ENCODE measurements around the gene PRAME. TPM values are rescaled to one million over a fixed set of nuclear protein-coding genes. Genes with fewer than 3 reads are reported as not detected.

The PRAME gene
- total RNA-seq, 1 experiment from 2014 or later: not detected

DNA sequence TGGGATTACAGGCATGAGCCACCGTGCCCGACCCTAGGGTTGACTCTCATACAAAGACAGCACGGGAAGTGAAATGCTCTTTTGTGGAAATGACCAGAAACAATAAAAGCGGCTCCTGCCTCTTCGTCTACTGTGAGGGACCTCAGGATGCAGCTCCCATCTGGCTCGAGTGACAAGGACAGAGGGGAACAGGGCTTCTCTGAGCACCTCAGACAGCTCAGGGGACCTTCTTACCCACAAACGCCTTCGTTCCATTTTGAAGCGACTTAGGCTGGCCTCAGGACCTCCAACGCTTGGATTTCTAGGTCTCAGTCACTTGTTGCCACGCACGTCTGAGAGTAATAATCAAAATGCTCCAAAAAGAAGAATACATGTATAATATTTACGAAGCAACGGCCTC lies 2.5 kb downstream of the PRAME start:
- Histone ChIP-seq H3K9me3 (ENCODE audit: insufficient read depth, low read depth) (no peaks in the 10 kb centered on the region), H2AFZ (no peak overlapping the region), H3K4me3 (no peak overlapping the region), H3K4me2 (no peak overlapping the region), H3F3A (ENCODE audit: insufficient read depth, low read depth) (no peaks in the 10 kb centered on the region), H3K36me3 (ENCODE audit: low read depth) (no peaks in the 10 kb centered on the region), H3K9me2 (ENCODE audit: insufficient read depth) (no peaks in the 10 kb centered on the region), H3K79me2 (ENCODE audit: low read depth) (no peaks in the 10 kb centered on the region), H3K27ac (no peak overlapping the region), H3K27me3 (ENCODE audit: insufficient read depth, low read depth) (no peaks in the 10 kb centered on the region), H4K20me1 (ENCODE audit: insufficient read depth) (no peaks in the 10 kb centered on the region), H3K4me1 (replicated peaks; ENCODE audit: insufficient read depth) (no peaks in the 10 kb centered on the region)
- TF ChIP-seq, protein P1, sequence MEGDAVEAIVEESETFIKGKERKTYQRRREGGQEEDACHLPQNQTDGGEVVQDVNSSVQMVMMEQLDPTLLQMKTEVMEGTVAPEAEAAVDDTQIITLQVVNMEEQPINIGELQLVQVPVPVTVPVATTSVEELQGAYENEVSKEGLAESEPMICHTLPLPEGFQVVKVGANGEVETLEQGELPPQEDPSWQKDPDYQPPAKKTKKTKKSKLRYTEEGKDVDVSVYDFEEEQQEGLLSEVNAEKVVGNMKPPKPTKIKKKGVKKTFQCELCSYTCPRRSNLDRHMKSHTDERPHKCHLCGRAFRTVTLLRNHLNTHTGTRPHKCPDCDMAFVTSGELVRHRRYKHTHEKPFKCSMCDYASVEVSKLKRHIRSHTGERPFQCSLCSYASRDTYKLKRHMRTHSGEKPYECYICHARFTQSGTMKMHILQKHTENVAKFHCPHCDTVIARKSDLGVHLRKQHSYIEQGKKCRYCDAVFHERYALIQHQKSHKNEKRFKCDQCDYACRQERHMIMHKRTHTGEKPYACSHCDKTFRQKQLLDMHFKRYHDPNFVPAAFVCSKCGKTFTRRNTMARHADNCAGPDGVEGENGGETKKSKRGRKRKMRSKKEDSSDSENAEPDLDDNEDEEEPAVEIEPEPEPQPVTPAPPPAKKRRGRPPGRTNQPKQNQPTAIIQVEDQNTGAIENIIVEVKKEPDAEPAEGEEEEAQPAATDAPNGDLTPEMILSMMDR (conservative IDR thresholded peaks at IDR 0.05): no peak
- TF ChIP-seq EZH2 (IDR thresholded peaks at IDR 0.05; ENCODE audit: low read depth): no peak
- POLR2A ChIA-PET (ENCODE audit: unreplicated experiment): no interaction called here
- CTCF ChIA-PET: no interaction called here
- intact Hi-C loops (cut with micrococcal nuclease; ENCODE audit: unreplicated experiment): no loop called here
- no TSS peak for BruUV-seq (replicated peaks)
- DNase-seq: no peak

- Histone ChIP-seq H3K36me3 (ENCODE audit: low read depth) (no peaks in the 10 kb centered on the region), H3K4me2 (no peak overlapping the region), H3K79me2 (ENCODE audit: low read depth) (no peaks in the 10 kb centered on the region), H3K27ac (no peak overlapping the region), H3K27me3 (ENCODE audit: insufficient read depth, low read depth) (no peaks in the 10 kb centered on the region), H3K9me2 (ENCODE audit: insufficient read depth) (no peaks in the 10 kb centered on the region), H4K20me1 (ENCODE audit: insufficient read depth) (no peaks in the 10 kb centered on the region), H3K4me1 (replicated peaks; ENCODE audit: insufficient read depth) (no peaks in the 10 kb centered on the region), H2AFZ (no peak overlapping the region), H3K9me3 (ENCODE audit: insufficient read depth, low read depth) (no peaks in the 10 kb centered on the region), H3F3A (ENCODE audit: insufficient read depth, low read depth) (no peaks in the 10 kb centered on the region), H3K4me3 (no peak overlapping the region)
- POLR2A ChIA-PET (ENCODE audit: unreplicated experiment): no interaction called here
- CTCF ChIA-PET: no interaction called here
- intact Hi-C loops (cut with micrococcal nuclease; ENCODE audit: unreplicated experiment): no loop called here
- no TSS peak for BruUV-seq (replicated peaks)
- no peak for DNase-seq
- TF ChIP-seq, protein P1 (conservative IDR thresholded peaks at IDR 0.05): no peak
- TF ChIP-seq EZH2 (IDR thresholded peaks at IDR 0.05; ENCODE audit: low read depth): no peak
Measured at GRCh38 chr22:22555596-22555995, 3.5 kb downstream of the PRAME start.

DNA sequence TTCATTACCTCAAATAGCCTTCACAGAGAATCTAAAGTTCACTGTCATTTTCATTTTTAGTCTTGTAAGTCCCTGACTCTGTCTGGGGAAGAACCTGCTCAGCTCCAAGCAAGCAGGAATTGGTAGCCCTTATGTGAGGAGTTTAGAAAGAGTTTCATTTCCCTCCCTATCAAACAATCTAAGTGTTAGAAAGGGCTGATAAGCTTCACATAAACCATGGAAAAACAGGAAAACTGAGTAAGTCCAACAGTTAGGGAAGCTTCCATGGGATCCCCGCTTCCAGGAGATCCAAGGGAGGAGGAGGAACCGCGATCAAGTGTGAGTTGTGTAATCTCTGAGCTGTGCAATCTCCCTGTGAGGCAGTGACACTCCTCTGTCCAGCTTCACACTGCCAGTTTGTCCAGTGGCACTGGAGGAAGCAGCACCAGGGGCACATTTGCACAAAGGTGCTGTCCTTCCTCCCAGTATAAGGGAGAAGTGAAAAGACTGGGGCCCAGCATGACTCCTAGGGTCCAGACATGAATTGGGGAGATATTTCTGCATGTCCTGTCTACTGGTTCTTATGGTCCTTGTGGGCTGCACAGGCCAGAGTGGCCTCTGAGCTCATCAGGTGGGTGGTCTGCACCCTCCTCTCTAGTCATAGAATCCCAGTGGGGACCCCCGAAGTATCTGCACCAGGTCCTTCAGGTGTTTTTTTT lies 4.3 kb downstream of the PRAME start:
- Histone ChIP-seq H3K79me2 (ENCODE audit: low read depth) (no peaks in the 10 kb centered on the region), H3K9me2 (ENCODE audit: insufficient read depth) (no peaks in the 10 kb centered on the region), H3K27ac (no peak overlapping the region), H2AFZ (no peak overlapping the region), H3K9me3 (ENCODE audit: insufficient read depth, low read depth) (no peaks in the 10 kb centered on the region), H3K4me2 (no peak overlapping the region), H3K36me3 (ENCODE audit: low read depth) (no peaks in the 10 kb centered on the region), H4K20me1 (ENCODE audit: insufficient read depth) (no peaks in the 10 kb centered on the region), H3F3A (ENCODE audit: insufficient read depth, low read depth) (no peaks in the 10 kb centered on the region), H3K4me3 (no peak overlapping the region), H3K27me3 (ENCODE audit: insufficient read depth, low read depth) (peaks cover 5% of the 10 kb centered on the region; the same call in 1 of the 2 replicates), H3K4me1 (replicated peaks; ENCODE audit: insufficient read depth) (no peaks in the 10 kb centered on the region)
- ChIA-PET POLR2A (ENCODE audit: unreplicated experiment) (no interaction called here), CTCF (interaction anchor here (0.6 kb wide), 1 partner anchor 483 kb away, joined by 3 read pairs; no protein-coding TSS in a partner anchor)
- DNase-seq: no peak
- TF ChIP-seq, protein P1 (conservative IDR thresholded peaks at IDR 0.05): no peak
- TF ChIP-seq EZH2 (IDR thresholded peaks at IDR 0.05; ENCODE audit: low read depth): no peak
- no TSS peak for BruUV-seq (replicated peaks)
- intact Hi-C loops (cut with micrococcal nuclease; ENCODE audit: unreplicated experiment): no loop called here
